ENCODE measurements around the gene MFRP. TPM values are rescaled to one million over a fixed set of nuclear protein-coding genes. Genes with fewer than 3 reads are reported as not detected.
"Not testable (repeated sequence)": the region's sequence is repeated elsewhere in the genome, so short reads cannot be mapped to it uniquely, and the experiment has no call there.

Gene MFRP
- total RNA-seq: not detected in 3 replicates

GRCh38 chr11:119346605-119347004, at the start of gene MFRP:
Gene MFRP, minus strand, starts transcription at chr11:119346705. Its CDS starts 192 bp downstream, at chr11:119346513.
- H3K27ac Mint-ChIP-seq: no peak within 1 kb of the TSS
- no peak within 1 kb of the TSS for H3K4me3 Mint-ChIP-seq
- H3K27me3 Mint-ChIP-seq (ENCODE audit: low read depth): peaks cover 47% of the 10 kb centered on the region
- H3K4me1 Mint-ChIP-seq: no peaks in the 10 kb centered on the region
- no peaks in the 10 kb centered on the region for H3K36me3 Mint-ChIP-seq
- no peak for TF ChIP-seq CTCF (IDR thresholded peaks at IDR 0.05; ENCODE audit: unreplicated experiment)
- H3K9me3 Mint-ChIP-seq: no peaks in the 10 kb centered on the region
- no peak for DNase-seq (ENCODE audit: low spot score in 2 of 2, unreplicated experiment in 2 of 2)

GRCh38 chr11:119391275-119391674, 44.8 kb upstream of the MFRP start:
- no peaks in the 10 kb centered on the region for H3K4me1 Mint-ChIP-seq
- H3K9me3 Mint-ChIP-seq: no peaks in the 10 kb centered on the region
- H3K27ac Mint-ChIP-seq: no peak overlapping the region
- TF ChIP-seq CTCF (IDR thresholded peaks at IDR 0.05; ENCODE audit: unreplicated experiment): no peak
- H3K4me3 Mint-ChIP-seq: no peak overlapping the region
- no peak for DNase-seq (ENCODE audit: low spot score in 2 of 2, unreplicated experiment in 2 of 2)
- H3K27me3 Mint-ChIP-seq (ENCODE audit: low read depth): no peaks in the 10 kb centered on the region
- no peaks in the 10 kb centered on the region for H3K36me3 Mint-ChIP-seq

- Mint-ChIP-seq H3K9me3 (no peaks in the 10 kb centered on the region), H3K27me3 (ENCODE audit: low read depth) (no peaks in the 10 kb centered on the region), H3K4me1 (no peaks in the 10 kb centered on the region), H3K36me3 (no peaks in the 10 kb centered on the region), H3K4me3 (no peak overlapping the region), H3K27ac (no peak overlapping the region)
- DNase-seq (ENCODE audit: low spot score in 2 of 2, unreplicated experiment in 2 of 2): no peak
- TF ChIP-seq CTCF (IDR thresholded peaks at IDR 0.05; ENCODE audit: unreplicated experiment): no peak
Measured at GRCh38 chr11:119389611-119390254, 43.2 kb upstream of the MFRP start.

- no peak overlapping the region for H3K27ac Mint-ChIP-seq
- H3K36me3 Mint-ChIP-seq: no peaks in the 10 kb centered on the region
- no peaks in the 10 kb centered on the region for H3K27me3 Mint-ChIP-seq (ENCODE audit: low read depth)
- no peak for TF ChIP-seq CTCF (IDR thresholded peaks at IDR 0.05; ENCODE audit: unreplicated experiment)
- H3K4me1 Mint-ChIP-seq: no peaks in the 10 kb centered on the region
- no peaks in the 10 kb centered on the region for H3K9me3 Mint-ChIP-seq
- H3K4me3 Mint-ChIP-seq: no peak overlapping the region
- peak in 1 of 2 experiments; percentile 20 for DNase-seq (ENCODE audit: low spot score in 2 of 2, unreplicated experiment in 2 of 2)
Measured at GRCh38 chr11:119388103-119388502, 41.6 kb upstream of the MFRP start.

DNA sequence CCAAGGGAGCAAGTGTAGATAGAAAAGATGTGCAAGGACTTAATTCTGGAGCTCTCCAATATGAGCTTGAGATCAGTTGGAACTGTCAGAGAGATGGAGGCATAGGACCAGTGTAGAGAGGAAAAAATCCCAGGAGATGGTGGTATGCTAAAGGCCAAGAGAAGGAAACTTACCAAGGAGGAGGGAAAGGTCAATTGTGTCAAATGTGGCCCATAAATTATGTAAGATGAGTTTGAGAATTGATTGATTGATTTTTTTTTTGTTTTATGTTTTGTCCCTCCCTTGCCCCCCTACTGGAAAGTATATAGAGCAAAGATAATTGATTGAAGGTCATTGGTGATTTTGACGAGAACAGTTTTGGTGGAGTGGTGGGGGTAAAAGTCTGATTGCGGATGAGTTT, 37.8 kb upstream of the MFRP start:
- Mint-ChIP-seq H3K27me3 (ENCODE audit: low read depth) (peaks cover 2% of the 10 kb centered on the region), H3K4me3 (no peak overlapping the region), H3K9me3 (no peaks in the 10 kb centered on the region), H3K36me3 (no peaks in the 10 kb centered on the region), H3K4me1 (peaks cover 2% of the 10 kb centered on the region), H3K27ac (no peak overlapping the region)
- TF ChIP-seq CTCF (IDR thresholded peaks at IDR 0.05; ENCODE audit: unreplicated experiment): no peak
- peak in 1 of 2 experiments; percentile 25 for DNase-seq (ENCODE audit: low spot score in 2 of 2, unreplicated experiment in 2 of 2)

GRCh38 chr11:119382513-119382912, 36.0 kb upstream of the MFRP start:
- not testable (repeated sequence) for H3K36me3 Mint-ChIP-seq; H3K4me3 Mint-ChIP-seq; H3K27me3 Mint-ChIP-seq (ENCODE audit: low read depth); H3K9me3 Mint-ChIP-seq; H3K27ac Mint-ChIP-seq
- H3K4me1 Mint-ChIP-seq: peaks cover 13% of the 10 kb centered on the region
- DNase-seq (ENCODE audit: low spot score in 2 of 2, unreplicated experiment in 2 of 2): peak in 1 of 2 experiments; percentile 3

All from mesothelial cell of epicardium (in vitro differentiated cells).